ENCODE measurements around the gene LDLR. TPM values are rescaled to one million over a fixed set of nuclear protein-coding genes. Genes with fewer than 3 reads are reported as not detected.
"Not testable (repeated sequence)": the region's sequence is repeated elsewhere in the genome, so short reads cannot be mapped to it uniquely, and the experiment has no call there.

Gene LDLR
- total and polyA plus RNA-seq, 2 donors from 2014 or later = 17.6 to 42.4 TPM

- Histone ChIP-seq H3K27ac (ENCODE audit: low read depth in 2 of 2, low read length in 2 of 2) (peak overlapping the region; percentile 66 to 78), H3K27me3 (ENCODE audit: control insufficient read depth, insufficient read depth, low read length) (no peaks in the 10 kb centered on the region), H3K9me3 (ENCODE audit: control insufficient read depth in 2 of 3, insufficient read depth in 1 of 3, low read length in 3 of 3) (no peaks in the 10 kb centered on the region), H3K9ac (ENCODE audit: low read length in 3 of 3) (peak overlapping the region; percentile 32 to 73 (median 46)), H3K4me3 (ENCODE audit: low read length in 3 of 3) (peak overlapping the region in 2 of 3 donors; percentile 15 to 60), H3K36me3 (ENCODE audit: control insufficient read depth in 2 of 3, insufficient read depth in 3 of 3, low read length in 3 of 3) (no peaks in the 10 kb centered on the region), H3K4me1 (ENCODE audit: control insufficient read depth in 2 of 3, insufficient read depth in 2 of 3, low read depth in 1 of 3, low read length in 3 of 3) (peaks cover 0 to 29% (median 17%) of the 10 kb centered on the region in 3 donors)
- DNase-seq (peak; percentile 86 to 95 (median 92)), FAIRE-seq (no peak)
- TF ChIP-seq, protein P1, sequence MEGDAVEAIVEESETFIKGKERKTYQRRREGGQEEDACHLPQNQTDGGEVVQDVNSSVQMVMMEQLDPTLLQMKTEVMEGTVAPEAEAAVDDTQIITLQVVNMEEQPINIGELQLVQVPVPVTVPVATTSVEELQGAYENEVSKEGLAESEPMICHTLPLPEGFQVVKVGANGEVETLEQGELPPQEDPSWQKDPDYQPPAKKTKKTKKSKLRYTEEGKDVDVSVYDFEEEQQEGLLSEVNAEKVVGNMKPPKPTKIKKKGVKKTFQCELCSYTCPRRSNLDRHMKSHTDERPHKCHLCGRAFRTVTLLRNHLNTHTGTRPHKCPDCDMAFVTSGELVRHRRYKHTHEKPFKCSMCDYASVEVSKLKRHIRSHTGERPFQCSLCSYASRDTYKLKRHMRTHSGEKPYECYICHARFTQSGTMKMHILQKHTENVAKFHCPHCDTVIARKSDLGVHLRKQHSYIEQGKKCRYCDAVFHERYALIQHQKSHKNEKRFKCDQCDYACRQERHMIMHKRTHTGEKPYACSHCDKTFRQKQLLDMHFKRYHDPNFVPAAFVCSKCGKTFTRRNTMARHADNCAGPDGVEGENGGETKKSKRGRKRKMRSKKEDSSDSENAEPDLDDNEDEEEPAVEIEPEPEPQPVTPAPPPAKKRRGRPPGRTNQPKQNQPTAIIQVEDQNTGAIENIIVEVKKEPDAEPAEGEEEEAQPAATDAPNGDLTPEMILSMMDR (IDR thresholded peaks at IDR 0.05; ENCODE audit: borderline replicate concordance, extremely low read depth, insufficient read depth) = peak; percentile 82
- intact Hi-C loops (cut with DNase I) = loop anchor here (5.0 kb wide), 1 partner anchor 65 kb away; no protein-coding TSS in a partner anchor
Measured at GRCh38 chr19:11137542-11138384, 48.5 kb downstream of the LDLR start.

- intact Hi-C loops (cut with DNase I) = loop anchor here (5.0 kb wide), 1 partner anchor 64 kb away; no protein-coding TSS in a partner anchor
- Histone ChIP-seq H3K9me3 (ENCODE audit: control insufficient read depth in 2 of 3, insufficient read depth in 1 of 3, low read length in 3 of 3) (no peaks in the 10 kb centered on the region), H3K27ac (ENCODE audit: low read depth in 2 of 2, low read length in 2 of 2) (peak overlapping the region; percentile 83 to 91), H3K36me3 (ENCODE audit: control insufficient read depth in 2 of 3, insufficient read depth in 3 of 3, low read length in 3 of 3) (no peaks in the 10 kb centered on the region), H3K9ac (ENCODE audit: low read length in 3 of 3) (peak overlapping the region in 1 of 3 donors; percentile 65), H3K4me1 (ENCODE audit: control insufficient read depth in 2 of 3, insufficient read depth in 2 of 3, low read depth in 1 of 3, low read length in 3 of 3) (peaks cover 0 to 38% (median 27%) of the 10 kb centered on the region in 3 donors), H3K27me3 (ENCODE audit: control insufficient read depth, insufficient read depth, low read length) (no peaks in the 10 kb centered on the region), H3K4me3 (ENCODE audit: low read length in 3 of 3) (no peak overlapping the region)
- FAIRE-seq (no peak), DNase-seq (peak; percentile 58 to 96 (median 79))
- TF ChIP-seq, protein P1 (IDR thresholded peaks at IDR 0.05; ENCODE audit: borderline replicate concordance, extremely low read depth, insufficient read depth) = no peak
Measured at GRCh38 chr19:11138601-11139300, 49.5 kb downstream of the LDLR start.

DNA sequence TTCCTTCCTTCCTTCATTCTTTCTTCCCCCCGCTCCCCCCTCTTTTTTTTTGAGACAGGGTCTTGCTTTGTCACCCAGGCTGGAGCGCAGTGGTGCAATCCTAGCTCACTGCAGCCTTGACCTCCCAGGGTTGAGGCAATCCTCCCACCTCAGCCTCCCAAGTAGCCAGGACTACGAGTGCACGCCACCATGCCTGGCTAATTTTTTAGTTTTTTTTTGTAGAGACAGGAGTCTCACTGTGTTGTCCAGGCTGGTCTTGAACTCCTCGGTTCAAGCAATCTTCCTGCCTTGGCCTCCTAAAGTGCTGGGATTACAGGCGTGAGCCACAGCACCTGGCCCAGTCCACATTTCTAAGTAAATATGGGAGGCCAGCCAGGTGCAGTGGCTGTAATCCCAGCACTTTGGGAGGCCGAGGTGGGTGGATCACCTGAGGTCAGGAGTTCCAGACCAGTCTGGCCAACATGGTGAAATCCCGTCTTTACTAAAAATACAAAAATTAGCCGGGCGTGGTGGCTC is 50.8 kb downstream of the LDLR start:
- not testable (repeated sequence) for FAIRE-seq, DNase-seq

More for the DNA sequence above, 50.8 kb downstream of the LDLR start:
- Histone ChIP-seq H3K27ac (ENCODE audit: low read depth in 2 of 2, low read length in 2 of 2) (peak overlapping the region in 1 of 2 donors; percentile 83), H3K4me1 (ENCODE audit: control insufficient read depth in 2 of 3, insufficient read depth in 2 of 3, low read depth in 1 of 3, low read length in 3 of 3) (peaks cover 0 to 38% (median 28%) of the 10 kb centered on the region in 3 donors)
- H3K9ac ChIP-seq (ENCODE audit: low read length in 3 of 3); H3K4me3 ChIP-seq (ENCODE audit: low read length in 3 of 3); intact Hi-C loops (cut with DNase I); H3K9me3 ChIP-seq (ENCODE audit: control insufficient read depth in 2 of 3, insufficient read depth in 1 of 3, low read length in 3 of 3); H3K36me3 ChIP-seq (ENCODE audit: control insufficient read depth in 2 of 3, insufficient read depth in 3 of 3, low read length in 3 of 3); H3K27me3 ChIP-seq (ENCODE audit: control insufficient read depth, insufficient read depth, low read length): not testable (repeated sequence)
